Stimulated activated effector memory CD8-positive, alpha-beta T cell treated with anti-CD3 and anti-CD28 coated beads, Interleukin-12 subunit alpha, Interleukin-12 subunit beta, amount 100 ng/mL, for 72 hours (primary cell): ENCODE results near the gene CRYBA2.

Experiments
- ATAC-seq: fragments of 150-1000 bp; cut with Tn5 transposase; 2 replicates; pipeline ENCODE4 v1.10.0; 2021
- DNase-seq, 2 donors: peaks; one replicate each; pipeline ENCODE4 v3.0.0; 2021 to 2022; ENCODE audit warnings: low spot score in 2 of 2
- H3K27ac Mint-ChIP-seq: one replicate; pipeline ENCODE4 v1.8.0; 2022; ENCODE audit warnings: mild to moderate bottlenecking, mixed read lengths
- H3K36me3 Mint-ChIP-seq: one replicate; pipeline ENCODE4 v1.8.0; 2022; ENCODE audit warnings: mild to moderate bottlenecking, mixed read lengths
- H3K4me1 Mint-ChIP-seq: one replicate; pipeline ENCODE4 v1.8.0; 2022; ENCODE audit warnings: mixed read lengths
- H3K4me3 Mint-ChIP-seq: one replicate; pipeline ENCODE4 v1.8.0; 2022; ENCODE audit warnings: mild to moderate bottlenecking, mixed read lengths
- H3K9me3 Mint-ChIP-seq: one replicate; pipeline ENCODE4 v1.8.0; 2022; ENCODE audit warnings: mixed read lengths

Gene CRYBA2

DNA sequence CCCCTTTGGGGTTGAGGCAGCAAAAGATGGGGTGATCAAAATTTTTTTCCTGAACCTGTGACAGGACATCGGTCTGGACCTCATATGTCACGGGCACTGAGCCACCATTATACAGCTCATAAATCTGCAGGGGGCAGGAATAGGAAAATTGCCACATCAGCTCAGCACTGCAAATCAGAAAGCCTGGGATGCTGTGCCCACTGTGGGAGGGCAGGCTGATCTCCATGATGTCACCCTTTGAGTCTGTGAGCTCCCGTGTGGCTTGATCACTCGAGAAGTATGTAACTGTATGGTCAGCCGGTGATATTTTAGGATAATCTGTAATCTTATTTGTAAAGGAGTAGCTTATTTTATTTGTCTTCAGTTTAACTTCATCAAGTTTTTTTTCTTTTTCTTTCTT is 17.7 kb upstream of the CRYBA2 start:
- Mint-ChIP-seq H3K4me3 (no peak overlapping the region), H3K27ac (no peak overlapping the region), H3K36me3 (no peaks in the 10 kb centered on the region), H3K9me3 (no peaks in the 10 kb centered on the region), H3K4me1 (no peaks in the 10 kb centered on the region)
- DNase-seq: no peak
- no peak for ATAC-seq

DNA sequence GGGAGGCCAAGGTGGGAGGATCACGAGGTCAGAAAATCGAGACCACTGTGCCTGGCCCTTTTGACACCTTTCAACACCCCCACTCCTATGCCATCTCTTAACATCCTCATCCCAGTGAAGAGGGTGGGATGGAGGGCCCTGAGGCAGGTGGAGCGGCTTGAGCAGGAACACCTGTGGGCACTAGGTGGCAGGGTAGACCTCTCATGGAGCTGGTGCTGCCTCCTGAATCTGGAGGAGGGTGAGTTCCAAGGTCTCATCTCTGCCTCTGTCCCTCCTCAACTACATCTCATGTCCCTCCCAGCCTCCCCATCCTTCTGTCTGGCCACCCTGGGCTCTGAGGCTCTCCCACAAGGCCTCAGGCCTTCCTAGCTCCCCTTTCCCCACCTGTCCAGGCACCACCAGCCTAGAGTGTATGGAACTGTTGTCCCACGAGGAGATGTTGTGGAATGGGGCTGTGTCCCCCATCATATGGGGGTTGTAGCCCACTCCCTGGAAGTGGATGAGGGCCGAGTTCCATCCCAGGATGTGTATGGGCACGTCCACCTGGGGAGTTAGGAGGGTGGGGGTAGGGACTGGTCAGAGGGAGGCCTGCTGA is 17.0 kb upstream of the CRYBA2 start:
- no peak overlapping the region for H3K27ac Mint-ChIP-seq
- DNase-seq: no peak
- no peaks in the 10 kb centered on the region for H3K9me3 Mint-ChIP-seq
- peak; percentile 60 for ATAC-seq
- no peaks in the 10 kb centered on the region for H3K36me3 Mint-ChIP-seq
- H3K4me3 Mint-ChIP-seq: no peak overlapping the region
- H3K4me1 Mint-ChIP-seq: no peaks in the 10 kb centered on the region

DNA sequence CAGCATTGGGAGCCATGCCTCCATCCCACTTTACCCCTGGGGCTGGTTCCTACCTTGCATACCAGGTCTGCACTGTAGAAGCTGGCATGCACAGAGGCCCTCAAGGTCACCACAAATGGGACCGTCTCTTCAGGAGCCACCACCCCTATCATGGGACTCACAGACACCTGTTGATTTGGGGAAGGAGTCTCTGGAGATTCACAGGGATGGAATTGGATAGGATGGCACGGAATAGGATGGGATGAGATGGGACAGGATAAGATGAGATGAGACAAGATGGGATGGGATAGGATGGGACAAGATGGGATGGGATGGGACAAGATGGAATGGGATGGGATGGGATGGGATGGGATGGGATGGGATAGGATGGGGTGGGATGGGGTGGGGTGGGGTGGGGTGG is 16.1 kb upstream of the CRYBA2 start:
- Mint-ChIP-seq H3K27ac (no peak overlapping the region), H3K4me3 (no peak overlapping the region), H3K4me1 (no peaks in the 10 kb centered on the region), H3K9me3 (no peaks in the 10 kb centered on the region), H3K36me3 (no peaks in the 10 kb centered on the region)
- DNase-seq (no peak), ATAC-seq (no peak)

DNA sequence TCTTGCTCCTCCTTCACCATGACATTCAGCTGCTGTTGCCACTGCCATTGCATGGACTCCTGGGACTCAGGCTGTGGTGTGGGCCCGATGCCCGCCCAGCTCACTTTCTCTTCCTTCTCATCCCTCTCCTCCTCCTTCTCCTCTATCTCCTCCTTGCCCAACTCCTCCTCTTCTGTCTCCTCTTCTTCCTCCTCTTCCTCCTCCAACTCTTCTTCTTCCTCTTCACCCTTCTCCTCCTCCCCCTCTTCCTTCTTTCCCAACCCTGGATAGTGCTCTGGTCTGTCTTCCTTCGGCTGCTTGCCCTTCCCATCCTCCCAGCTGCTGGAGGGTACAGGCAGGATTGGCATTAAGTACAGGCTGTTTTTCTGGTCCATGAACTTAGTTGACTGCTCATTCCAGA is 10.8 kb upstream of the CRYBA2 start:
- DNase-seq (no peak), ATAC-seq (no peak)
- no peak overlapping the region for H3K4me3 Mint-ChIP-seq
- H3K9me3 Mint-ChIP-seq: no peaks in the 10 kb centered on the region
- peaks cover 16% of the 10 kb centered on the region for H3K4me1 Mint-ChIP-seq
- H3K36me3 Mint-ChIP-seq: no peaks in the 10 kb centered on the region
- H3K27ac Mint-ChIP-seq: no peak overlapping the region

DNA sequence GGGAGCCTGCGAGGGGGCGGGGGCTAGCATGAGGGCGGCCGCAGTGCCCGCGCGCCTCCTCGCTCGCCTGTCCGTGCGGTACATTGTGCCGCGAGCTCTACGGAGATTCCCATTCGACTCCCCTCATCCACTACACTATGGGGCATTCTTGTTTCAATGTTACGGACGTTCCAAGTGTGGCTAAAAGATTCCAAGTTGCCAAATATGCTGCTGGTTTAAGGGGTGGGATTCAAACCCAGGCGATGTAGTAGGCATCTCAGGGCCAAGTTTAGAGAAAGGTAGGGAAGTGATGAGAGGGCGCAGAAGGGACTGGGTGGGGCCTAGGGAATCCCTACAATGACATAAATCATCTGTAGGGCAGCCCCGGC is 10.0 kb upstream of the CRYBA2 start:
- no peaks in the 10 kb centered on the region for H3K9me3 Mint-ChIP-seq
- H3K4me1 Mint-ChIP-seq: peaks cover 16% of the 10 kb centered on the region
- peak overlapping the region; percentile 57 for H3K4me3 Mint-ChIP-seq
- ATAC-seq (no peak), DNase-seq (no peak)
- H3K27ac Mint-ChIP-seq: no peak overlapping the region
- H3K36me3 Mint-ChIP-seq: no peaks in the 10 kb centered on the region

DNA sequence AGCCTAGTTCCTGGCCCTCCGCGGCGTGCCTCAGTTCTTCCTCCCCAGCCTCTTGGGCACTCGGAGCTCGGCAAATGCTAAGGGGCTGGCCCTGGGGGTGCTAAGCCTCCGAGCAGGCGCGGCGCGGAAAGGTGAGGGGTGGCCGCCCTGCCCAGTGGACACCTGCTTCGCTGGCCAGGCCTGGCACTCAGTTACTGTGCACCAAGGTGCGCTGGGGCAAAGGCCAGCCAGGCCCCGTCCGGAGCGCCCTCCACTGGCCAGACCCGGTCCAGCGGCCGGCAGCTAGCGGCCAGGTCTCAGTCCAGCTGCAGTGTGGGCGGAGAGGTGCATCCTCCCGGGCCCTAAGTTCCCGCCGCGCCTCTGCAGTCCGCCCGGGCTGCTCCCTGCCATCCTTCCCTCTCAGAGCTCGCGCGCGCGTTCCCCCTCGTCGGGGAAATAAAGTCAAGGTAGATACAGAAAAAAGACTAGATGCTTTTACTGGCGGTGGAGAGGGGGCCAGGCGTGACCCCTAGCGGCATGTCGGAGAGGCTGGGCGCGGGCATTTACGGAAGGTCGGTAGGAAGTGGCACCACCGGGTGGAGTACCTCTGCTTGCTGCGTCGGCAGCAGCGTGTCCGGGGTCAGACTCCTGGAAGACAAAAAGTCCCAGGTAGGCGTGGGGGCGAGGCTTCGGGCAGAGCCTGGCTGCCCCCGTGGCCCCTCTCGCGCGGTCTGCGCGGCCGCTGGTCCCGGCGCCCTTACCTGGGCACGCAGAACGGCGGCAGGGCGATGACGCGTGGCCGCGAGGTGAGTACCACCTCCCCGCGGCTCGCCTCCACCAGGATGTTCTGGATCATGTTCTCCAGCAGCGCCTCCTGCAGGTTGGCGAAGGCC is 9.4 kb upstream of the CRYBA2 start:
- Mint-ChIP-seq H3K27ac (no peak overlapping the region), H3K36me3 (no peaks in the 10 kb centered on the region), H3K4me1 (peaks cover 16% of the 10 kb centered on the region), H3K9me3 (no peaks in the 10 kb centered on the region), H3K4me3 (peak overlapping the region; percentile 57)
- ATAC-seq (peak; percentile 51), DNase-seq (no peak)

DNA sequence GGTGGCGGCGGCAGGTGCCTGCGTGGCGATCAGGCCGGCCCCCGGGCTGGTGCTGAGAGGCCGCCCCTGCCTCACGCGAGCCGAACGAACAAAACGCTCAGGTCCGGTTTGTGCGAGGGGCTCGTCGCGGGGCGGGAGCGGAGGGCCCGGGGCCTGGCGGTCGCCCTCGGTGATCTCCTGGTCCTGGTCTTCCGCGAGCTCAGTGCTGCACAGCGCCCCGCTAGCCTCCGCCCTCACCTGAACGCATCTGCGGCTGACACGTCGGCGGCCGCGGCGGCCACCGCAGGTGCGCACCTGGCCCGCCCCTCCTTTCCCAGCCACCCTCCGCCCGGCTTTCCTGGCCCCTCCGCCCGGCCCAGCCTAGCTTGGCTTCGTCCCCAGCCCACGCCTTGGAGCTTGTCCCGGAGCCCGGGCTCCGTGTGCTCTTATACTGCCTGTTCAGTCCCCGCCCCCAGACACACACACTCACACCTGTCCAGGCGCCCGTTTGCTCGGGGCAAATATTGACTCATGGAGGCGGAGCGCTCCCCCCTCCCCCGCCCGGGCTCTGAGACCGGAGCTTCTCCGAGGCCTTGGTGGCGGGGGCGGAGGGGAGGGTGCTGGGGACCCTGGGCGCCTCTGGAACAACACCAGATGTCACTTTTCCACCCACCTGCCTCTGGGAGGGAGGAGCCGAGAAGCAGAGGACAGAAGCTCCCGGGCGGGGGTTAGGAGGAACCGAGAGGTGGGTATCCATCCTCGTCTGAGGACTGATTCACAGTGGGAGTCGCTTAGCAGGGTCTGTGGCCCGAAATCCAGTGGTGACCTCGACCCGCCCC is 8.6 kb upstream of the CRYBA2 start:
- no peak for DNase-seq

DNA sequence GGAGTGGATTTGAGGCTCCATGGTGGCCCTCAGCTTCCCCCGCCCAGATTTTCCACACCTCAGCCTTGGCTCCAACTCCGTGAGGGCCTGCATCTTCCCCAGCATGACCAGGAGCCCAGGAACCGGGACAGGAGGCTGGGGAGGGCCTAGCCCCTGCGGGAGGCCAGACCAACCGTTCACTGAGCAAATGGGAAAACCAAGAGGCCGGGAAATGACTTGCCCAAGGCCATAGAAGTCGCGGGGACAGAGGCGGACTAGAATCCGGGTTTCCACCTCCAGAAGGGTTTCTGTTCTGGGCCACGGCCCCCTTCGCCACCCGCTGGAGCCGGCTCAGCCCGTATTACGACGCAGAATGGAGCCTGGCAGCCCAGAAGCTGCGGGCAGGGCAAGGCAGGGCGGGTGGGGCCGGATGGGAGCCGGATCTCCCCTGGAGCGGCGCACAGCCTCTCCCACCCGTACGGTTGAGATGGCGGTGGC is 7.9 kb upstream of the CRYBA2 start:
- H3K4me1 Mint-ChIP-seq: peaks cover 16% of the 10 kb centered on the region
- peak overlapping the region; percentile 8 for H3K4me3 Mint-ChIP-seq
- no peak for DNase-seq
- no peak overlapping the region for H3K27ac Mint-ChIP-seq
- no peak for ATAC-seq
- no peaks in the 10 kb centered on the region for H3K9me3 Mint-ChIP-seq
- H3K36me3 Mint-ChIP-seq: no peaks in the 10 kb centered on the region

More for the DNA sequence above, 8.6 kb upstream of the CRYBA2 start:
- Mint-ChIP-seq H3K27ac (no peak overlapping the region), H3K4me3 (peak overlapping the region; percentile 57), H3K36me3 (no peaks in the 10 kb centered on the region), H3K4me1 (peaks cover 16% of the 10 kb centered on the region), H3K9me3 (no peaks in the 10 kb centered on the region)
- peak; percentile 55 for ATAC-seq

DNA sequence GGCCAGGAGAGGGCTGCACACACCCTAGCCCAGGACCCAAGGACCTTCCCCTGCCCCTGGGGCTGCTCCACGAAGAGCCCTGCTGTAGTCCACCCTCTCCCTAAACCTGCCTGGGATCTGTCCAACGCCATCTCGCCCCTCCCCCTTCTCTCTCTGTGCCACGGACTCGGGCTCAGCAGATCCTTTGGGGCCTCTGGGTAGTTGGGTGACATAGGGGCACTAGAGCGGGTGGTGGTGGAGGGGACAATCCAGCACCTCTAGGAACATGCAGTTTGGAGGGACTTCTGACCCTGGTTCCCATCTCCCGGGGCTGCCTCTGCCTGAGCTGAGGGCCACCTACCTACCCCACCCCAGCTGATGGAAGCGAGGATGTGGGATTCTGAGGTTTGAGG is 7.3 kb upstream of the CRYBA2 start:
- peaks cover 16% of the 10 kb centered on the region for H3K4me1 Mint-ChIP-seq
- H3K9me3 Mint-ChIP-seq: no peaks in the 10 kb centered on the region
- no peak overlapping the region for H3K27ac Mint-ChIP-seq
- H3K4me3 Mint-ChIP-seq: peak overlapping the region; percentile 8
- H3K36me3 Mint-ChIP-seq: no peaks in the 10 kb centered on the region
- no peak for ATAC-seq
- DNase-seq: no peak

DNA sequence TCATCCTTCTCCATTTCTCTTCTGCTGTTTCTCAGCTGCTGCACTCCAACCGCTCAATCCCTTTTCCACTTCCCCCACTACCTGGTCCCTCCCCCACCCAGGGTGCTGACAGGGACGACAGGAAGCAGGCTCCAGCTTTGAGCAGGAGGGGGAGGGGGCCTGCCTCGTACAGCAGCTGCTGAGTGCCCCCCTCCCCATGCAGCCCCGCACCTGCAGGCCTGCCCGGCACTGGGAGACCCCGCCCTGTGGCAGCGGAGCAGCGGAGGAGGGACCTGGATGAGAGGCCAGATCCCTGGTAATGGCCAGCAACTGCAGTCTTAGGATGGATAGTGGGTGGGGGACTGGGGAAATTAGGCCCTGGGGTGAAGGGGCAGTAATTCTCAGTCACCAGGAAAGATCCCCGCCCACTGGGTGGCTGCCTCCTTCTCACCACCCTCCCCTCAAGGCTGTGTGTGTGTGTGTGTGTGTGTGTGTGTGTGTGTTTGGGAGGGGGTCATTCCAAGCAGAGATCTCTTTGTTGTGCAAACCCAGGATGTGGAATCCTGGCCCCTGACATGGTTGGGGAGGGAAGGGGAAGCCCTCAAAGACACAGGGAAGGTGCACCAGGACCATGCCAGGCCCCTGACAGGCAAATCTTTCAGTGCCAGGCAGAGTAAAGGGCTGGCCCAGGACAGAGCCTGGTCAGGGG is 6.8 kb upstream of the CRYBA2 start:
- DNase-seq (no peak), ATAC-seq (no peak)
- no peak overlapping the region for H3K4me3 Mint-ChIP-seq
- no peak overlapping the region for H3K27ac Mint-ChIP-seq
- H3K36me3 Mint-ChIP-seq: no peaks in the 10 kb centered on the region
- no peaks in the 10 kb centered on the region for H3K9me3 Mint-ChIP-seq
- peaks cover 16% of the 10 kb centered on the region for H3K4me1 Mint-ChIP-seq

DNA sequence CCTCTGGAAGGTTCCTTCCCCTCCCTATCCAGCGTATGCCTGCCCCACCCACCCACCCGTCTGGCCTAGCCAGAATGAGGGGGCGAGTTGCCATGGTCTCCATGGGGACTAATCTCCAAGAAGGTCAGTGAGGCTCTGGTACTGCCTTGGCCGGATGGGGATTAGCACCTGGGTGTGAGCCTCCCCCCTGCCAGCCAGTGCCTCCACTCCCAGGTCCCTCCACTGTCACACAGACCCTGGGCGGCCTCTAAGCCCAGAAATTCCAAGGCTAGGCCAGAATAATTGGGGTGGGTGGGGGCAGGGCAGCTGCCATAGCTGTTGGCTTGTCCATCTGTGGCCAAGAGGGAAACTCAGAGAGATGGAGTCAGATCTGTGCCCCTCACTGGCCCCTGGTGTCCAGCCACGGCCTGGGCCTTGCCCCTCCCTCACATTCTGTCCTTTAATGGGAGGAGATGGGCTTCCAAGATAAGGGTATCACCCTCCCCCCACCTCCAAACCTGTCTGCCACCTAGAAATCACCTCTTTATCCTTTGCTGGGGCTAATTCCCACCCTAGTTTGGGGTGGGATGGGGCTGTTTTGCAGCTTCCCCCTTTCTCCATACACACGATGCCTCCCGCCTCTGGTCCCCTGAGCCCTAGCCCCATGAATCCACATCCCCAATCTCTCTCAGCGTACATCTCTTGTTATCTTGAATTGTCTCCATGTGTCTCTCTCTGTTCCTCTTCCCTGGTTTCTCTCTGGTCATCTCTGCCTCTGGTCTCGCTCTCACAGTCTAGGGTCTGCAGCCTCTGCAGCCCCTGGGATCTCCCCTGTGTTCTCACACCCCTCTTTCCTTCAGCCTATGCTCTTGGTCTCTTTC is 6.0 kb upstream of the CRYBA2 start:
- Mint-ChIP-seq H3K9me3 (no peaks in the 10 kb centered on the region), H3K4me3 (no peak overlapping the region), H3K36me3 (no peaks in the 10 kb centered on the region), H3K27ac (no peak overlapping the region), H3K4me1 (peaks cover 16% of the 10 kb centered on the region)
- DNase-seq (no peak), ATAC-seq (no peak)

DNA sequence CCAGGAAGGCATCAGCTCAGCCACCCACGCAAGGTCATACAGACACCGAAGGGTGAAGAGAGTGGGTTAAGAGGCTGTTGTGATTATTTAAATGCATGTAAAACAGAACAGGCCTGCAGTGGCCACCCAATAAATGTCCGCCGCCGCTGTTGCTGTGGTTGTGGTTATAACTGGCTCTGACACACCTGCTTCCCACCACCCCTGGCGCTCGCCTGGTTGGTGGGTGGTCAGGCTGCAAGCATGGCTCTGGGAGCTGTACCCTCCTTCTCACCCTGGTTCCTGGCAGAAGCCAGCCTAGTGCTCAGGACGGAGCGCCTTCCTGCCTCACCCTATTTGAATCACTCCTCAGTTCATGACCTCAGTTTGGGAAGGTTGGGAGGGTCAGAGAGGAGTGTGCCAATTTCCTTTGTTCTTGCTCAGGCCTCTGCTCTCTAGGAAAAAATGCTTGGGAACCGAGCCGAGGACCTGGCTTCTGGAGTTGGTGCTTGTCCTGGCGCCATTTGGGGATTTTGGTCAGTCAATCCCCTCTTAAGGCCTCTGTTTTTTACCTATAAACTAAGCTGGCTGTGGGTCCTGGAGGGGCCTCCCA is 5.3 kb upstream of the CRYBA2 start:
- DNase-seq (no peak), ATAC-seq (no peak)
- H3K4me3 Mint-ChIP-seq: no peak overlapping the region
- no peak overlapping the region for H3K27ac Mint-ChIP-seq
- H3K4me1 Mint-ChIP-seq: peaks cover 15% of the 10 kb centered on the region
- no peaks in the 10 kb centered on the region for H3K36me3 Mint-ChIP-seq
- no peaks in the 10 kb centered on the region for H3K9me3 Mint-ChIP-seq

DNA sequence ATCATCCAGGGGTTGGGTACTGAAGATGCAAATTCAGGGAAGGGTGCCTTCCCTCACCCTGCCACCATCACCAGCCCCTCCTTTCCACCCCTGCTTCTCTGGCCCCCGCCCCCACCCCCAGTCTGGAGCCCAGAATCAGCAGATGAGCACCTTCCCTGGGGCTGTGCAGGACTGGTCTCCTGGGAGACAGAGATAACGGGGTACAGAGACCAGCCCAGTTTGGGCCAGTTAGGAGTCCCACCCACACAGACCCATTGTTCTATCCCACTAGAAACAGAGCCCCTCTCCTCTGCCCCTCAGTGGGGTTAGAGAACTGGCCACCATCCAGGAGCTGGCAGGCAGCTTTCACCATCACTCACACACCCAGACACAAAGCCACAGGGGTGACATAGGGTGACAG is 4.5 kb upstream of the CRYBA2 start:
- Mint-ChIP-seq H3K27ac (no peak overlapping the region), H3K36me3 (no peaks in the 10 kb centered on the region), H3K4me3 (no peak overlapping the region), H3K9me3 (no peaks in the 10 kb centered on the region), H3K4me1 (peaks cover 7% of the 10 kb centered on the region)
- no peak for ATAC-seq
- no peak for DNase-seq

DNA sequence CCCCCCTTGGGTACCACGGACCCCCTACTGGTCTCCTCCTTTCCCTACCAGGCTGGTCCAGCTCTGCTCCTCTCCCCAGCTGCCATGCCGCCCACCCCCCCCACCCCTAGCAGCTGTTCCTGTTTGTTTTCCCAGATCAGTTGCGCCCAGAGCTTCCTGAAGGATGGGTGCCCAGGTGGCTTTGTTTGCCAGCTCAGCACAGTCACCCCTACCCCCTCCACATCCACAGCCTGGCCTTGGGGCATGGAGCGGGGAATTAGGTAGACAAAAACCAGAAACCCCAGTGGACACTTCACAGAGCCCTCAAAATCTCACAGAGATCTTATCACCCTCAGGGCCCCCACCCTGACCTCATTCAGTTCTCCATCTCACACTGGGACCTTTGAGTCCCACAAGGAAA is 3.7 kb upstream of the CRYBA2 start:
- no peak for ATAC-seq
- Mint-ChIP-seq H3K9me3 (no peaks in the 10 kb centered on the region), H3K4me3 (no peak overlapping the region), H3K36me3 (no peaks in the 10 kb centered on the region), H3K4me1 (no peaks in the 10 kb centered on the region), H3K27ac (no peak overlapping the region)
- DNase-seq: no peak
